GM19025 (cell line): ENCODE measurements around the gene C3.
"Not testable (repeated sequence)": the region's sequence is repeated elsewhere in the genome, so short reads cannot be mapped to it uniquely, and the experiment has no call there.

Experiments
- ATAC-seq: cut with Tn5 transposase; IDR thresholded peaks from one replicate; pipeline ENCODE4 v1.9.1; 2021; ENCODE audit warnings: mild to moderate bottlenecking, low read depth, moderate library complexity; ENCODE audit not compliant: unreplicated experiment

Gene C3

DNA sequence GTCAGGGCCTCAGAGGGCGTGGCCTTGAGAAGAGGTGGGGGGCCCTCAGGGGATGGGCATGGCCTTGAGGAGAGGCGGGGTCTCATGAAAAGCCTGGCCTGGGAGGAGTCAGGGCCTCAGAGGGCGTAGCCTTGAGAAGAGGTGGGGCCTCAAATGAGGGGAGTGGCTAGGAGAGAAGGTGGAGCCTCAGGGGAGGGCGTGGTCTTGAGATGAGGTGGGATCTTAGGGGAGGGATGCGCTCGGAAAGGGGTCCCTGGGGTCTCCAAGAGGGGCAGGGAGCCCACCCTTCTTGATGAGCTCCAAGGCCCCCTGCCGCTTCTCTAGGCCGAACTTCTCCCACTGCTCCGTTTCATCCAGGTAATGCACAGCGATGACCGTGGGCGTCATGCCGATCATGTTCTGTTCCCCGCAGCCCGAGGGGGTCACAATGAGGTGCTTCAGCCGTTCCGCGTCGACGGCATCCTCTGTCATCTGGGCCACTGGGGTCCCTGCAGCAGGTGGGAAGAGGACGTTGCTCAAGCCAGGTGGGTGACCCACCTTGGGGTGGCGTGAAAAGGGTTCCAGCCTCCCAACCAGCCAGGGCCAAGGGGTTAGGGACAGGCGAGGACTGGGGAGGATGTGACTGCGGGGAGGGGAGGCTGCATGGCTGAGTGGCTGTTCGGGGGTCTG is 26.2 kb downstream of the C3 start:
- ATAC-seq, result no peak

DNA sequence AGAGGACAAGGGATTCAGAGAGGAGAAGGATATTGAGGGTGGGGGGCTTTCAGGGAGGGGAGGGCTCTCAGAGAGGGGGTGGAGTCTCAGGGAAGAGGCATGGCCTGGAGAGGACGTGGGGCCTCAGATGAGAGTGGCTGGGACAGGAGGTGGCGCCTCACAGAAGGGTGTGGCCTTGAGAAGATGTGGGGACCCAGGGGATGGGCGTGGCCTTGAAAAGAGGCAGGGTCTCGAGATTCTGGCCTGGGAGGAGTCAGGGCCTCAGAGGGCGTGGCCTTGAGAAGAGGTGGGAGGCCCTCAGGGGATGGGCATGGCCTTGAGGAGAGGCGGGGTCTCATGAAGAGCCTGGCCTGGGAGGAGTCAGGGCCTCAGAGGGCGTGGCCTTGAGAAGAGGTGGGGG is 26.8 kb downstream of the C3 start:
- ATAC-seq, result no peak

DNA sequence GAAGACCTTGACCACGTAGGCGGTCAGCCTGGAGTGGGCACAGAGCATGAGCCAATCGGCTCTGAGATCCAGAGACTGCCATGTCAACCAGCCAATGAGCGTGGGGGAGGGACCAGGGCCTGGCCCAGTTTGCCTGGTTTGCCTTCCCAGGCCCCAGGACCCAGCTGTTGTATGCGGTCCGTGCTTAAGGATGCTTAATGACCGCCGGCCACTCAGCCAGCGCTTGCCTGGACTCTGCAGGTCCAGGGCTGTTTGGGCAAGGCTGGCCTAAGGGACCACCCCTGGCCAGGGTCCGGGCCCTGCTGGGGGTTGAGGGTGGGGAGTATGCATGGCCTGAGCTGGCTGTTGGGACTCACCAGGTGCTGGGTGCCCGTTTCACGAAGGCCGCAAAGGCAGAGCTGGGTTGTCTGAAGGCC is 27.4 kb downstream of the C3 start:
- ATAC-seq, result no peak

DNA sequence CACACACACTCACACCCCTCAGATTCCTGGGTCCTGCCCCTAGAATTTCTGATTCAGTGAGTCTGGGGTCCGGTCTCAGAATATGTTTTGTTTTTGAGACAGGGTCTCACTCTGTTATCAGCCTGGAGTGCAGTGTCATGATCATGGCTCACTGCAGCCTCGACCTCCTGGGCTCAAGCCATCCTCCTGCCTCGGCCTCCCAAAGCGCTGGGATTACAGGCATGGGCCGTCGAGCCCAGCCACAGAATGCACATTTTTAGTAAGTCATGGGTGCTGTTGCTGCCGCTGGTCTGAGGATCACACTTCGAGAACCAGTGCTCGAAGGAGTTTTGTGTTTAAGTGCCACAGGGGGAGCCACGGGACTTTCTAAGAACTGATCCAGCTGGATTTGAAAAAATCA is 28.4 kb downstream of the C3 start:
- ATAC-seq, result no peak

DNA sequence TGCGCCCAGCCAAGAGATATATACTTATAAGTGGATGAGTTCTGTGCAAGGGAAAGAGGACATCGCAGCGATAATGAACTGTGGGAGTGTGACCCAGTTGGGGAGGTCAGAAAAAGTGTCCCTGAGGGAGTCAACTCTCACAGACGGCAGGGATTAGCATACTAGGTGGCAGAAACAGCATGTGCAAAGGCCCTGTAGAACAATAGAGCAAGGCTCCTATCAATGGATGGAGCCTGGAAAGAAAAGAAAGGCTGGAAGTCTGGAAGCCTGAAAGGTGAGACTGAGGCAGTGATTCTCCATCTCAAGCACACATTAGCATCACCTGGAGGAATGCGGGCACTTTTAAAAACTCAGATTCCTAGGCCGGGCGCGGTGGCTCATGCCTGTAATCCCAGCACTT is 29.1 kb downstream of the C3 start:
- ATAC-seq, result no peak

DNA sequence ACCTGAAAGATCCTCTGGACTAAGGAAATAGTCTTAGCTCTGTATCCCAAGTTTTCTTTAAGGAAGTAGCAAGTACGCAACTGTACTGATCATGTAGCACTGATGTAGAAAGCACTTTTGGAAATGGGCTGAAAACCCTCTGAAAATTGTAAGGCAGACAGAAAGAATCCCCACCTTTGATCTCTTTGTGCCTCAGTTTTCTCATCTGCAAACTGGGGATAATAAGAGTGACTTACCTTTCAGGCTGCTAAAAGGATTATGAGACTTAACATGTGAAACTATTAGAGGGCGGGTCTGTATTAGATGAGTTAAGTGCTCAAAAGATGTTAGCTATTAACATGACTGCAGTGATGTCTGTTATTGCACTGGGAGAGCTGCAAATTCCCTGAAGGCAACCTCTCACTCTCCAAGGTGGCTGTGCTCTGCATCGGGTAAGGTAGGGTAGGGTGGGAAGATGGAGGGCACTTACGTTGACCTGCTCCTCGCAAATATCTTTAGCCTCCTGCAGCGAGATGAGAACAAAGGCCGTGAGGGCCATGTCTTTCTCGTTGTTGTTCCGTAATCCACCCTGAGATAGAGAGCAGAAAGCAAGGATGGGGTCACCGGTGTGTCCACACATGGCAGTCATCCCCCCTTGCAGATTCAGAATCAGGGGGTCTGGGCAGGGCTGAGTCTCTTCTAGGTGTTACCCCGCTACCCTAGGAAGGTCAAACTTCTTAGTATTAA is 30.1 kb downstream of the C3 start:
- no peak for ATAC-seq

DNA sequence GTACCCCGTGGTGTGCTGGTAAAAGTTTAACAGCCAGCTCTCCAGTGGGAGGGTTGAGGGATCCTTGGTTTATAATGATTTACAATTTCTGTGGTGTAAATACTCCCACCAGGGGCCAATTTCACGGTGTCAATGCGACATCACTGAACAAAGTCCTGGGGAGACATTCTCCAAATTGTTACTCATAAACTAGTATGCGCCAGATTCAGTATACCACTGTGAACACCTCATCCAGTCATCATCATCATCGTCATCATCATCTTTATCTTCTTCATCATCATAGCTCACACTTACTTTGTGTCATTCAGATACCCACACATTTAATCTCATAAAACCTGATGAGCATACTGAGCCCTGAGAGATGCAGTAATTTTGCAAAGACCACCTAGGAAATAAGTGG is 33.3 kb downstream of the C3 start:
- no peak for ATAC-seq

DNA sequence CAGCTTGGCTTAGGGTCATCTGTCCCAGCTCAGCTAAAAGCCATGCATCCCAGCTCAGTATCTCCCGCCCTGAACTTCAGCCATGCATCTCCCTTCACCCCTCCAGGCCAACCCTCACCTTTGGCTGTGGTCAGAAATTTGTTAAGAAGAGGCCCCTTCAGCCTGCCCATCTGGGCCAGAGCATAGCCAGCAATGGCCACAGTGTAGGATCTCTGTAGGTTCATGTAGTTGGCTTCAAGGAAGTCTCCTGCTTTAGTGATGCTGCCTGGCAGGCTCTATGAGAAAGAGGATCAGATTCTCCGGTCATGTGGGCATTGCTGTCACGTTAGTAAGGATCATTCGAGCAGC is 33.8 kb downstream of the C3 start:
- ATAC-seq, result no peak

DNA sequence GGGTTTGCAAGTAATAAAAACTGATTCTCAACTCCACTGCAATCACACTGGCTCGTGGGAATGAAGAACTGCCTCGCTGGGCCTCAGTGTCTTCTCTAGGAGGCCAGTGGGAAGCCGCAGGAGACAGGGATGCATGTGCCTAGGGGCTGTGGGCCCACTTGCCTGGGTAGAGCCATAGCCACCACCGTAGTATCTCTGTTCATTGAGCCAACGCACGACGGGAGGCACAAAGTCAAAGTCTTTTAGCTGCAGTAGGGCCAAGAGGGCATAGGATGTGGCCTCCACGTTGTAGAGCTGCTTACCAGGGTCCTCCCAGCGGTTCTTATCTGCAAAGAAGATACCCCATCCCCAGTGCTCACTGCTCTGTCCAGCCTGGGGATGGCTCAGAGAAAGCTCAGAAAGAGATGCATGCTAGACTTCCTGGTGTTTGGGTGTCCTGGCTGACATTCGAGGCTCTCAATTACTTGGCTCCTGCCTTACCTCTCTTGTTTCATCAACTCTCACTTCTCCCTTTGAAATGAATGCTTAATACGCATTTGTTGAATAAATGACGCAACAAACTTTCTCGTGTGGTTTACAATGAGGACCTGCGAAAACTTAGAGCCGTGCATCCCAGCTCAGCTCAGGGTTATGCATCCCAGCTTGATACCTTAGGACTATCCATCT is 34.4 kb downstream of the C3 start:
- no peak for ATAC-seq

DNA sequence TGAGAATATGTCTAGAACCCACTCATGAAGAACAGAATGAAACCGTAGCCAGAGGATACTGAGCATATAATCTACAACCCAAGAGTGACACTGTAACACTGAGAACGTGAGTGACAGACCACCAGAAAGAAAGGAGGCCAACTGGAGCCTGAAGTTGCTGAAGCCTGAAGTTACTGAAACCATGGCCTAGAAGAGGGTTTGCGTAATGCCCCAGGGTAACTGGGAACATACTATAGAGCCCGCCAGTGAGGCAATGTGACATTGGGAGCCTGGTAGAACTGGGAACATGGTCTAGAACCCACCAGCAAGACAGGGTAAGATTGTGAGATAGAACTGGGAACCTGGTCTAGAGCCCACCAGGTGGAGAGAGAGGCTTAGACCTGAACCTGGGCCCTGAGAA is 35.0 kb downstream of the C3 start:
- no peak for ATAC-seq

DNA sequence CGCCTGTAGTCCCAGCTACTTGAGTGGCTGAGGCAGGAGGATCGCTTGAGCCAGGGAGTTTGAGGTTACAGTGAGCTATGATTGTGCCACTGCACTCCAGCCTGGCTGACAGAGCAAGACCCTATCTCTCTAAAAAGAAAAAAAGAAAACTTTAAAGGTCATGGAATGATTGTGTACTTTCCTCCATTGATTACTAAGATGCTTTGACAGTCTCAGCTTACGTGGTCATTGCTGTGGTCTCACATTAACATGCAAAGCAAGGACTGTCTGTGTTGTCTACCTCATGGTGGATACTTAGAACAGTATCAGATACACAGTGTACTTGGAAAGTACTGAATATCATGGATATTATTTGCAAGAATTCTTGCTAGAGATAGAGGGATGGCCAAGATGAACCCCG is 36.5 kb downstream of the C3 start:
- ATAC-seq, result no peak

DNA sequence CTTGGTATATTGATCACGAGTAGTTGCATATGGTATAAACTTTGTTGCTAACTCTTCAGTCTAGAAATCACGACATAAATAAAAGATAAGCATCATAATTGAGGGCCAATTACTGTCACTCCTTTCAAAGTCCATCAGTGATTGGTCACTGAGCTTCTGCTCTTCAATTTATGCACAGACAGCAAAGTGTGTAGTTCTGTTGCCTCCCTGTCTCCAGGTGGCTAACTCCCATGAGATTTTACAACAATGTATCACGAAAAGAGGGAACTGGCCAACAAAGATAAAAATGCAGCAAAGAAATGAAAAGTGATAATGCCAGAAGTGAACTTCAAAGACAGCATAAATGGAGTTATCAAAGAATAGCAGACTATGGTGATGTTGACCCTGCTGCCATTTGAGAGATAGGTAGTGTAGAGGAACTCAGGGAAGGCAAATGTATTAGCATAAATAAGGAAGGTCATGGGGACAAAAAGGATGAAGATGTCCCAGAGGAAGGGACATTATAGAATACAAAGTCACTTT is 37.8 kb downstream of the C3 start:
- no peak for ATAC-seq

DNA sequence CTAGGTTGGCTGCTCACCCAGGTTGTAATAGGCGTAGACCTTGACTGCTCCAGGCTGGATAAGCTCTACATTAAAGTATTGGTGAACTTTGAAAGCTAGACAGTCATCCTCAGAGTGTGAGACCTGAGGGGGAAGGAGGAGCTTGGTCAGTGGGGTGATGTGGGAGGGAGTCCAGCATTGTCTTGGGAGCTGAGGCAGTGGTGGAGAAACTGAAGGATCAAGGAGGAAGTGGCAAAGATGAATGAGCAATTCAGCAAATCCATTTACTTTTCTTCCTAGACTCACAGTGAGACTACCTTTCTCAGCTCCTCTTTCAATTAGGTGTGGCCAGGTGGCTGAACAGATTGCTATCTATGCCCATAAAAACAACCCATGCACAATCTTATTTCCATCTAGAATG is 40.3 kb downstream of the C3 start:
- no peak for ATAC-seq

DNA sequence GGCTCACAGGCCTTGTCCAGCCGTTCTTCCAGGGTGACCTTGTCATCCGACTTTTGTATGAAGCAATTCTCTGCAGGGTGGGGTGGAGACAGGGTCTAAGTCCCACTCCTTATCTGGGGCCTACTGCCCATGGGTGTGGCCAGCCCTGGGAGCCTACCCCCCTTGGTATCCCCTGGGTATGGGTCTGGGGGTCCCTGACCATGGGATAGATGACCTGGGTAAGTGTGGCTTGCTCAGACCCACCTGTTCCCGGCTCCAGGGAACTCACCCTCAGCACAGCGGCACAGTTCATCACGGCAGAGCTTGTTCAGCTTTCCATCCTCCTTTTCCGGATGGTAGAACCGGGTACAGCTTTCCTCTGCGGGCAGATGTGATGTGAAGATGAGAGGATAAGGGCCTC is 41.3 kb downstream of the C3 start:
- no peak for ATAC-seq

DNA sequence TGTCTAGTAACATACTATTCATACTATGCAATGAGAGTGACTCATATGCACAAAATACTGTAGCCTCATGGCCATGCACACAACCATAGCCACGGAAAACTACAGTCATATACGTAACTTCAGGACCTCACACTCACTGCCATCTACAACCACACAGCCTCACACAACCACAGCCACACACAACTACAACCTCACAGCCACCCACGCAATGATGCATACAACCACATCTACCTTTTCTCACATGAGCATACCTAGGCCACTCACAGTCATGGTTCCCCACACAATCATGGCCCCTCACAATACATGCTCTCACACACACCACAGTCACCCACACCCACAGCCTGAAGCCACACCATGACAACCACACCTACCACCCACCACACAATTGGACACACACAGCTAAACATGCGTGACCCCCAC is 41.8 kb downstream of the C3 start:
- no peak for ATAC-seq

DNA sequence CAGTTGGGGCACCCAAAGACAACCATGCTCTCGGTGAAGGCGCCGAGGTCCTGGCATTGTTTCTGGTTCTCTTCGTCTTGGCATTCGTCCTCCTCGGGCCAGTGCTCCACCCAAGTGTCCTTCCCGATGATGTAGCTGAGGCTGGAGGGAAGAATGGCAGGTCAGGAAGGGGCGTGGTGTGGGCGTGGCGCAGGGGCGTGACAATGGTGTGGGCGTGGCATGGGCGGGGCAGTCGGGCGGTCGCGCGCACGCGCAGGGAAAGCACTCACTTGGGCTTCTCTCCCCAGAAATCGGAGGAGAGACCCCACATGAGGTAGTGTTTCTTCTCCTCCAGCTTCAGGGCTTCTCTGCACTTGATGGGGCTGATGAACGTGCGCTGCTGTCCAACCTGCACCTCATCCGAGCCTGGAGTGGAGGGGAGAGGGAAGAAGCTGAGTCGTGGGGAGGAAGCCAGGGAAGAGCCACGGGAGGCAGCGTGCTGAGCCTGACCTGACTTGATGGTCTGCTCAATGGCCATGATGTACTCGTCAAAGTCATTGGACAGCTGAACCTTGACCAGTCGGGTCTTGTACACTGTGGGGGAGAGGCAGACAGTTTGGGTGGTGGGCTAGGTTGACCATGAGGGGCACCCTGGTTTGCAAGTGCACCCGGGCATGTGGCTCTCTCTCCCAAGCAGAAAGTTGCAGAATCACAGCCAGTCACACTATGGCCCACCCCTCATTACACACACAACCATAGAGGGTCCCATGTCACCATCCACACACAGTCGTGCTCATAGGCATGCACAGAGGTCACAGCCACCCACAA is 42.4 kb downstream of the C3 start:
- ATAC-seq, result no peak

DNA sequence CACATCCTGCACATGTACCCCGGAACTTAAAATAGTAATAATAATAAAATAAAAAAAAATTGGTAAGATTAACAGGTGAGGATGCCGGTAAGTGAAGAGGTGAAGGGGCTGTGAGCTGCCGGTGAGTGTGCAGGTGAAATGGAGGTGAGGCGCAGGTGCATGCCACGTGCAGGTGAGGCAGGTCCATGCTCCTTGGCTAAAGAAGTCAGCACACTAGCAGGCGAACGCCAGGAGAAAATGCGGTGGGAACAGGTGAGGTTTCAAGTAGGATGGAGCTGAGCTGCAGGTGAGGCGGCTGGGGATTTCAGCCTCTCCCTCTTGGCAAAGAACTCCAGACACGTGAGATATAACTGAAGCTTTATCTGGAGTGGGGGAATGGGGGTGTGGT is 43.0 kb downstream of the C3 start:
- no peak for ATAC-seq

DNA sequence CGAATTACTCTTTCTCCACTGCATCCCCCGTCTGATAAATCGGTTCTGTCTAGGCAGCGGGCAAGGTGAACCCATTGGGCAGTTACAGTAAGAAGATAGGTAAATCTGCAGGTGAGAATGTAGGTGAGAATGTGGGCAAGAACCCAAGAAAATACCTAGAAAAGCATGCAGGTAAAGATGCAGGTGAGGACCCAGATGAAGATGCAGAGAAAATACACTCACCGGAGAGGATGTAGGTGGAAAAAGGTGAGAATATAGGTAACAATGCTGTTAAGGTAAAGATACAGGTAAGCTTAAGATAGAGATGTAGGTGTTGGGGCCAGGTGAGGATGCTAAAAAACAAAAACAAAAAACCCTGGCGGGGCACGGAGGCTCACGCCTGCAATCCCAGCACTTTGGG is 44.2 kb downstream of the C3 start:
- no peak for ATAC-seq

DNA sequence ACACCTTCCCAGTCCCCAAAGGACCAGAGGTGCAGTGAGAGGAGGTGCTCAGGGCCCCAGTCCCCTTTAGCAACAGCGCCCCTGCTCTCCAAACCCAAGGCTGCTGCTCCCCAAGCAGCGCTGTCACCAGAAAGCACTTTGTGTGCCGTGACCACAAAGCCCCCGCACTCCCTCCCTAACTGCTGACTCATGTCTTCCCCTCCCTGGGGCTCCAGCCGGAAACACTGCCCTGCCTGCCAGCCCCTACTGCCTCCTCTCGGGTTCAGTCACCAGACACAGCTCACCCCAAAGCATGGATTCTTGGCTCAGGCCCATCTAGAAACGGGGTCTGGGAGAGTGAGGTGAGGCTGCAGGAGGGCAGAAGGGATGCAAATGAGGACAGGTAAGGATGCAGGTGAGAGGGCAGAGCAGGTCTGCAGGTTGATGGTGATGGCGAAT is 45.6 kb downstream of the C3 start:
- ATAC-seq, result no peak

DNA sequence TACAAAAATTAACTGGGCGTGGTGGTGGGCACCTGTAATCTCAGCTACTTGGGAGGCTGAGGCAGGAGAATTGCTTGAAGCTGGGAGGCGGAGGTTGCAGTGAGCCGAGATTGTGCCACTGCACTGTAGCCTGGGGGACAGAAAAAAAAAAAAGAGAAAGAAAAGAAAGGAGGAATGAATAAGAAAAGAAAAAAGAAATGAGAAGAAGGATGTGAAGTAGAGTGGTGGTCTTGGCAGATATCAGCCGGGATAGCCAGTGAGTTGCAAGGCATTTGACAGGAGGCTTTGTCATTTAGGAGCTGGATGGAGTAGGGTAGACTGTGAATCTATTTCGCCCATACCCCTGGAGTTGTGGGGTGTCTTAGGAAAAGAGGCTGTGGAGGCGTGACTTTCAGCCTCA is 46.0 kb downstream of the C3 start:
- not testable (repeated sequence) for ATAC-seq

DNA sequence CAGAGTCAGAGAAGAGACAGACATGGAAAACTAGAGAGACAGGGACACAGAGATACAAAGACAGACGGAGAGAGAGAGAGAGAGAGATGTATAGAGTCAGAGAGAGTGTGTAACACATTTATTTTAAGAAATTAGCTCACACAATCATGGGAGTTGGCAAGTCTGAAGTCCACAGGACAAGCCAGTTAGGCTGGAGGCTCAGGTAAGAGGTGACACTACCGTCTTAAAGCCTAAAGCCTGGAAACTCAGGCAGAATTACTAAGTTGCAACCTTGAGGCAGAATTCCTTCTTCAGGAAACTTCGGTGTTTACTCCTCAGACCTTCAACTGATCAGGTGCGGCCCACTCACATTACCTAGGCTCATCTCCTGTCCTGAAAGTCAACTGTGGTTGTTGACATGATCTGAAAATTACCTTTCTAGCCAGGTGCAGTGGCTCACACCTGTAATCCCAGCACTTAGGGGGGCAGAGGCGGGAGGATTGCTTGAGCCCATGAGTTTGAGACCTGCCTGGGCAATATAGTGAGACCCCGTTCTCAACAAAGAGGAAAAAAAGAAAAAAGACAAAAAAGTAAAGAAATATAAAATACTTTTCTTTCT is 47.7 kb downstream of the C3 start:
- ATAC-seq, result no peak
